Measurements from ENCODE around the gene CALD1.

Gene CALD1

DNA sequence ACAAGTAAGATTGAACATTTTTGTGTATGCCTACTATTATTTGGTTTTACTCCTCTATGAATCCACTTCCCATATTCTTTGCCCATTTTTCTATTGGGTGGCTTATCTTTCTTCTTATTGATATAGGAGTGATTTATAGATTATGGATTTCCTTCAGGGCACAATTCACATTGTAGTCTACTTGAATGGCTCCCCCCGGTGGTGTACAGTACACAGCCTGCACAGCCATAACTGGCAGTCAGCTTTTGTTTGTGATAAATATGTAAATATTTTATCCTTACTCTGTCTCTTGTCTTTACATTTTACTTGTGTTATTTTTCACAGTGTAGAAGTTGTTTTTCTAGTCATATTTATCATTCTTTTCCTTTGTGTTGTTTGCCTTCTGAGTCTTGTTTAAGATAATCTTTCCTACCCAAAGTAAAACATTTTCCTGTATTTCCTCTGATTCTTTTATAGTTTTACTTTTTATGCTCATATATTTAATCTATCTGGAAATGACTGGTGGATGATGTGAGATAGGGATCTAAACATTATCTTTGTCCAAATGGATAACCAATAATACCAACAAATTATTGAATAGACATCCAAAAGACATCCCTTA, 23.9 kb upstream of the CALD1 start:
- TF ChIP-seq, protein P1, sequence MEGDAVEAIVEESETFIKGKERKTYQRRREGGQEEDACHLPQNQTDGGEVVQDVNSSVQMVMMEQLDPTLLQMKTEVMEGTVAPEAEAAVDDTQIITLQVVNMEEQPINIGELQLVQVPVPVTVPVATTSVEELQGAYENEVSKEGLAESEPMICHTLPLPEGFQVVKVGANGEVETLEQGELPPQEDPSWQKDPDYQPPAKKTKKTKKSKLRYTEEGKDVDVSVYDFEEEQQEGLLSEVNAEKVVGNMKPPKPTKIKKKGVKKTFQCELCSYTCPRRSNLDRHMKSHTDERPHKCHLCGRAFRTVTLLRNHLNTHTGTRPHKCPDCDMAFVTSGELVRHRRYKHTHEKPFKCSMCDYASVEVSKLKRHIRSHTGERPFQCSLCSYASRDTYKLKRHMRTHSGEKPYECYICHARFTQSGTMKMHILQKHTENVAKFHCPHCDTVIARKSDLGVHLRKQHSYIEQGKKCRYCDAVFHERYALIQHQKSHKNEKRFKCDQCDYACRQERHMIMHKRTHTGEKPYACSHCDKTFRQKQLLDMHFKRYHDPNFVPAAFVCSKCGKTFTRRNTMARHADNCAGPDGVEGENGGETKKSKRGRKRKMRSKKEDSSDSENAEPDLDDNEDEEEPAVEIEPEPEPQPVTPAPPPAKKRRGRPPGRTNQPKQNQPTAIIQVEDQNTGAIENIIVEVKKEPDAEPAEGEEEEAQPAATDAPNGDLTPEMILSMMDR (IDR thresholded peaks at IDR 0.05; ENCODE audit: insufficient read depth, low read length), result peak; percentile 6
- TF ChIP-seq POLR2AphosphoS5 (IDR thresholded peaks at IDR 0.05; ENCODE audit: low read depth), result no peak
- no peak for TF ChIP-seq SPI1 (IDR thresholded peaks at IDR 0.05; ENCODE audit: borderline replicate concordance, low read depth)
- TF ChIP-seq, protein P2, sequence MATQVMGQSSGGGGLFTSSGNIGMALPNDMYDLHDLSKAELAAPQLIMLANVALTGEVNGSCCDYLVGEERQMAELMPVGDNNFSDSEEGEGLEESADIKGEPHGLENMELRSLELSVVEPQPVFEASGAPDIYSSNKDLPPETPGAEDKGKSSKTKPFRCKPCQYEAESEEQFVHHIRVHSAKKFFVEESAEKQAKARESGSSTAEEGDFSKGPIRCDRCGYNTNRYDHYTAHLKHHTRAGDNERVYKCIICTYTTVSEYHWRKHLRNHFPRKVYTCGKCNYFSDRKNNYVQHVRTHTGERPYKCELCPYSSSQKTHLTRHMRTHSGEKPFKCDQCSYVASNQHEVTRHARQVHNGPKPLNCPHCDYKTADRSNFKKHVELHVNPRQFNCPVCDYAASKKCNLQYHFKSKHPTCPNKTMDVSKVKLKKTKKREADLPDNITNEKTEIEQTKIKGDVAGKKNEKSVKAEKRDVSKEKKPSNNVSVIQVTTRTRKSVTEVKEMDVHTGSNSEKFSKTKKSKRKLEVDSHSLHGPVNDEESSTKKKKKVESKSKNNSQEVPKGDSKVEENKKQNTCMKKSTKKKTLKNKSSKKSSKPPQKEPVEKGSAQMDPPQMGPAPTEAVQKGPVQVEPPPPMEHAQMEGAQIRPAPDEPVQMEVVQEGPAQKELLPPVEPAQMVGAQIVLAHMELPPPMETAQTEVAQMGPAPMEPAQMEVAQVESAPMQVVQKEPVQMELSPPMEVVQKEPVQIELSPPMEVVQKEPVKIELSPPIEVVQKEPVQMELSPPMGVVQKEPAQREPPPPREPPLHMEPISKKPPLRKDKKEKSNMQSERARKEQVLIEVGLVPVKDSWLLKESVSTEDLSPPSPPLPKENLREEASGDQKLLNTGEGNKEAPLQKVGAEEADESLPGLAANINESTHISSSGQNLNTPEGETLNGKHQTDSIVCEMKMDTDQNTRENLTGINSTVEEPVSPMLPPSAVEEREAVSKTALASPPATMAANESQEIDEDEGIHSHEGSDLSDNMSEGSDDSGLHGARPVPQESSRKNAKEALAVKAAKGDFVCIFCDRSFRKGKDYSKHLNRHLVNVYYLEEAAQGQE (IDR thresholded peaks at IDR 0.05; ENCODE audit: insufficient replicate concordance, low read depth), result no peak

DNA sequence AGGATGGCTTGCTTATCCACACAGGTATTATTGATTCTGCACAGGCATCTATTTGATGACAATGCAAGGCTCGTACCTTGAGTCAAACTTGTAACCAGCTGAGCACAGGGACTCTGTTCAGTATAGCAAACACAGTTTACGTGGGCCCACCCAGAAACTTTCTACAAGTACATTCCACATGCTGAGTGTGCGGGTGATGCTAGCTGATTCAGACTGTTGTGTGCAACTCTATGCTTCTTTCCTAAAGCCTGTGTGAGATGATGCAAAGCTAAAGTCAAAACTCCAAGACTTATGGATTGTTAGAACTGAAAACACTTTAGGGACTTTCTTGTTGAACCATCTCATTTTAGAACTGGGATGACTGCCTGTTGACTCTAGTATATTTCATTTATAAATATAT, 21.5 kb upstream of the CALD1 start:
- no peak for TF ChIP-seq GABPA (IDR thresholded peaks at IDR 0.05; ENCODE audit: low read depth)
- TF ChIP-seq, protein P1 (IDR thresholded peaks at IDR 0.05; ENCODE audit: insufficient read depth, low read length), result no peak
- TF ChIP-seq SPI1 (IDR thresholded peaks at IDR 0.05; ENCODE audit: borderline replicate concordance, low read depth), result no peak
- Histone ChIP-seq H3K27ac (replicated peaks) (no peak overlapping the region), H3K27me3 (ENCODE audit: insufficient read depth, poor library complexity, severe bottlenecking) (no peaks in the 10 kb centered on the region), H3K4me3 (replicated peaks; ENCODE audit: insufficient read depth, low read length) (no peak overlapping the region)
- no peak for DNase-seq (ENCODE audit: low read depth in 1 of 2, low spot score in 1 of 2)

More for the DNA sequence above, 23.9 kb upstream of the CALD1 start:
- H3K27ac ChIP-seq (replicated peaks), result no peak overlapping the region
- H3K4me3 ChIP-seq (replicated peaks; ENCODE audit: insufficient read depth, low read length), result no peak overlapping the region
- no peaks in the 10 kb centered on the region for H3K27me3 ChIP-seq (ENCODE audit: insufficient read depth, poor library complexity, severe bottlenecking)
- no peak for DNase-seq (ENCODE audit: low read depth in 1 of 2, low spot score in 1 of 2)

DNA sequence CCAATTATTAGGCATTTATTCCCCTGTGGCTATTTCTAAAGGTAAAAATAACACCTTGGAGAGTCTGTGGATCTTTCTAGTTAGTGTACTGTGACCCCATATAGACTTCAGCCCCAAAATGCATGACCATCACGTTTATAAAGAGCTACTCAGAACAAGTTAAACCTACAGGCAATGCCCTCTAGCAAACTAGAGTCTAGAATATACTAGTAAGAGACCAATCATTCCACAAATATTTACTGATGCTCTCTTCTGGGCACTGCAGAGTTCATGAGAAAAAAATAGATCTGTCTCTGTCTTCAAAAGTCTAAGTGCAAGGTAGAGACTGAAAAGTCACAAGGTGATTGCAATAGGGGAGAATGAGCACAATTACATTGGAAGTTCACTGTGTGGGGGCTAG, 20.5 kb upstream of the CALD1 start:
- DNase-seq (ENCODE audit: low read depth in 1 of 2, low spot score in 1 of 2), result no peak
- H3K27ac ChIP-seq (replicated peaks), result no peak overlapping the region
- TF ChIP-seq, protein P2 (IDR thresholded peaks at IDR 0.05; ENCODE audit: insufficient replicate concordance, low read depth), result no peak
- TF ChIP-seq, protein P1 (IDR thresholded peaks at IDR 0.05; ENCODE audit: insufficient read depth, low read length), result no peak
- TF ChIP-seq SPI1 (IDR thresholded peaks at IDR 0.05; ENCODE audit: borderline replicate concordance, low read depth) (no peak), GABPA (IDR thresholded peaks at IDR 0.05; ENCODE audit: low read depth) (no peak), POLR2AphosphoS5 (IDR thresholded peaks at IDR 0.05; ENCODE audit: low read depth) (no peak)
- H3K4me3 ChIP-seq (replicated peaks; ENCODE audit: insufficient read depth, low read length), result no peak overlapping the region
- H3K27me3 ChIP-seq (ENCODE audit: insufficient read depth, poor library complexity, severe bottlenecking), result no peaks in the 10 kb centered on the region

DNA sequence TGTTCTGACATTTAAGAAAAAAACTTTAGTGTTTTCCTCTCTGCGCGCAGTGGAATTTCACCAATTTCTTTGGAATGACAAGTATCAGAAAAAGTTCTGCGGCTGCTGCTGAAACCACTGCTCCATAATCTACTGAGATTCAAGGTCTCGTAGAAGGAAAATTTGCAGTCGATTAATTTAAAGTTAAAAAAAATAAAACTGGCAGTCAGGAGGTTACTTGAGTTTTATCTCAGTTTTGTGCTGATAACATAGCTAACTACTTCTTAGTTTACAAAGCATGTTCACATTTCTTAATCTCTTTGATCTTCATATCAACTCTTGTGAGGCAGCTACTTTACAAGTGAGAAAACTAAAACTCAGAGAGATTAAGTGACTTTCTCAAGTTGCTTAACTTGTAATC, 18.2 kb upstream of the CALD1 start:
- TF ChIP-seq GABPA (IDR thresholded peaks at IDR 0.05; ENCODE audit: low read depth) (no peak), POLR2AphosphoS5 (IDR thresholded peaks at IDR 0.05; ENCODE audit: low read depth) (no peak), SPI1 (IDR thresholded peaks at IDR 0.05; ENCODE audit: borderline replicate concordance, low read depth) (no peak)
- TF ChIP-seq, protein P2 (IDR thresholded peaks at IDR 0.05; ENCODE audit: insufficient replicate concordance, low read depth), result no peak
- TF ChIP-seq, protein P1 (IDR thresholded peaks at IDR 0.05; ENCODE audit: insufficient read depth, low read length), result no peak
- Histone ChIP-seq H3K4me3 (replicated peaks; ENCODE audit: insufficient read depth, low read length) (no peak overlapping the region), H3K27ac (replicated peaks) (no peak overlapping the region), H3K27me3 (ENCODE audit: insufficient read depth, poor library complexity, severe bottlenecking) (no peaks in the 10 kb centered on the region)
- DNase-seq (ENCODE audit: low read depth in 1 of 2, low spot score in 1 of 2), result no peak

Measured in HL-60 (cell line).